HG03045 (cell line): Measurements from ENCODE around the gene MTHFD2L.
"Not testable (repeated sequence)": the region's sequence is repeated elsewhere in the genome, so short reads cannot be mapped to it uniquely, and the experiment has no call there.

ENCODE experiments used
- ATAC-seq: cut with Tn5 transposase; IDR thresholded peaks from one replicate; pipeline ENCODE4 v1.9.1; 2021; ENCODE audit warnings: mild to moderate bottlenecking, moderate library complexity; ENCODE audit not compliant: unreplicated experiment

MTHFD2L gene

GRCh38 chr4:74157561-74158465 lies at the start of gene MTHFD2L:
TSS of gene MTHFD2L (plus strand) at chr4:74158118. CDS start at chr4:74158139, 21 bp downstream.
- ATAC-seq = peak; percentile 99

GRCh38 chr4:74108457-74109115 lies 49.3 kb upstream of the MTHFD2L start:
- no peak for ATAC-seq

GRCh38 chr4:74109116-74109869 lies 48.6 kb upstream of the MTHFD2L start:
- no peak for ATAC-seq

- ATAC-seq = no peak
Observed at GRCh38 chr4:74109870-74110605, 47.9 kb upstream of the MTHFD2L start.

- no peak for ATAC-seq
Observed at GRCh38 chr4:74110670-74111069, 47.2 kb upstream of the MTHFD2L start.

GRCh38 chr4:74111306-74111975 lies 46.5 kb upstream of the MTHFD2L start:
- ATAC-seq = no peak

- ATAC-seq = no peak
Observed at GRCh38 chr4:74111990-74112389, 45.9 kb upstream of the MTHFD2L start.

GRCh38 chr4:74112399-74113105 lies 45.4 kb upstream of the MTHFD2L start:
- ATAC-seq = no peak

GRCh38 chr4:74114234-74114633 lies 43.7 kb upstream of the MTHFD2L start:
- no peak for ATAC-seq

GRCh38 chr4:74117024-74117534 lies 40.8 kb upstream of the MTHFD2L start:
- no peak for ATAC-seq

GRCh38 chr4:74118600-74119338 lies 39.1 kb upstream of the MTHFD2L start:
- ATAC-seq = no peak

- ATAC-seq = no peak
Observed at GRCh38 chr4:74120086-74120485, 37.8 kb upstream of the MTHFD2L start.

GRCh38 chr4:74121643-74122579 lies 36.0 kb upstream of the MTHFD2L start:
- ATAC-seq = no peak

GRCh38 chr4:74123065-74123728 lies 34.7 kb upstream of the MTHFD2L start:
- ATAC-seq = no peak

GRCh38 chr4:74125029-74125428 lies 32.9 kb upstream of the MTHFD2L start:
- ATAC-seq = no peak

GRCh38 chr4:74127745-74128144 lies 30.2 kb upstream of the MTHFD2L start:
- ATAC-seq = no peak

GRCh38 chr4:74130843-74131242 lies 27.1 kb upstream of the MTHFD2L start:
- not testable (repeated sequence) for ATAC-seq
